Measurements from ENCODE around the gene TMEM238.
A peak's percentile ranks its signal among the peaks of the same experiment; 100 is the strongest.
"Not testable (repeated sequence)": the region's sequence is repeated elsewhere in the genome, so short reads cannot be mapped to it uniquely, and the experiment has no call there.

TMEM238 gene

GRCh38 chr19:55339105-55339888 lies 44.8 kb downstream of the TMEM238 start, which contains the start of gene KMT5C:
TSS of gene KMT5C (plus strand) at chr19:55339876. CDS start at chr19:55341937, 2,061 bp downstream.
- DNase-seq, result peak; percentile 99 to 100 (median 100)

GRCh38 chr19:55336101-55336500 lies 48.0 kb downstream of the TMEM238 start:
- no peak for DNase-seq

GRCh38 chr19:55333870-55334269 lies 50.2 kb downstream of the TMEM238 start:
- no peak for DNase-seq

DNA sequence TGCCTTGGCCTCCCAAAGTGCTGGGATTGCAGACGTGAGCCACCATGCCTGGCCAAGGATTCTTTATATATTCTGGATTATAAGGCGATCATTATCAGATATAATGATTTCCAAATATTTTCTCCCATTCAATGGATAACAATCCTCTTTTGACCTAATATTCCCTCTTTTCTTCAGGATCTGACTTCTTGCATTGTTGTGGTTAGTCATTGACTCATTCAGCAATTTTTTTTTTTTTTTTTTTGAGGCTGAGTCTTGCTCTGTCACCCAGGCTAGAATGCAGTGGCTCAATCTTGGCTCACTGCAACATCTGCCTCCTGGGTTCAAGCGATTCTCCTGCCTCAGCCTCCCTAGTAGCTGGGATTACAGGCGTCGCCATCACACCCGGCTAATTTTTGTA lies 54.3 kb downstream of the TMEM238 start:
- DNase-seq, result not testable (repeated sequence)
